DOHH2 (cell line): ENCODE measurements around the gene POLR3A.

Experiments
- H3F3A ChIP-seq: fragments of 200-600 bp; sonication (generic), shearing (Covaris generic); 2 replicates; pipeline ENCODE4 v1.6.0; 2016; ENCODE audit warnings: antibody characterized with exemption, mild to moderate bottlenecking; ENCODE audit not compliant: control insufficient read depth, insufficient read depth
- H3K27ac ChIP-seq: fragments of 200-600 bp; sonication (generic); 2 replicates; pipeline ENCODE4 v1.5.1; 2014; ENCODE audit warnings: low read depth, mild to moderate bottlenecking, low read length, moderate library complexity
- H3K27me3 ChIP-seq: fragments of 200-600 bp; sonication (generic); 2 replicates; pipeline ENCODE4 v1.6.1; 2014; ENCODE audit warnings: mild to moderate bottlenecking, low read length, mixed read lengths; ENCODE audit not compliant: control insufficient read depth
- H3K36me3 ChIP-seq: fragments of 200-600 bp; sonication (generic); 2 replicates; pipeline ENCODE4 v1.6.1; 2014; ENCODE audit warnings: mild to moderate bottlenecking, low read length, moderate library complexity, mixed read lengths; ENCODE audit not compliant: control insufficient read depth
- H3K4me1 ChIP-seq: fragments of 200-600 bp; sonication (generic); 2 replicates; pipeline ENCODE4 v1.6.1; 2014; ENCODE audit warnings: mild to moderate bottlenecking, low read length, mixed read lengths; ENCODE audit not compliant: control insufficient read depth
- H3K4me2 ChIP-seq: fragments of 200-600 bp; sonication (generic); 2 replicates; pipeline ENCODE4 v1.6.0; 2014; ENCODE audit warnings: mild to moderate bottlenecking, low read length, moderate library complexity
- H3K4me3 ChIP-seq: fragments of 200-600 bp; sonication (generic); 2 replicates; pipeline ENCODE4 v1.5.1; 2014; ENCODE audit warnings: mild to moderate bottlenecking, low read length, mixed read lengths
- H3K79me2 ChIP-seq: fragments of 200-600 bp; sonication (generic); 2 replicates; pipeline ENCODE4 v1.6.1; 2014; ENCODE audit warnings: mild to moderate bottlenecking, low read length, mixed read lengths; ENCODE audit not compliant: control insufficient read depth
- H3K9me2 ChIP-seq: fragments of 200-600 bp; sonication (generic); replicated peaks from 2 replicates; pipeline ENCODE4 v1.6.1; 2014; ENCODE audit warnings: mild to moderate bottlenecking, low read length, mixed read lengths; ENCODE audit not compliant: control insufficient read depth
- H3K9me3 ChIP-seq: fragments of 200-600 bp; sonication (generic); 2 replicates; pipeline ENCODE4 v1.6.1; 2014; ENCODE audit warnings: antibody characterized with exemption, low read length, mixed read lengths; ENCODE audit not compliant: control insufficient read depth, insufficient read depth
- H4K20me1 ChIP-seq: fragments of 200-600 bp; sonication (generic); 2 replicates; pipeline ENCODE4 v1.6.0; 2014; ENCODE audit warnings: low read depth, mild to moderate bottlenecking, antibody characterized with exemption, low read length, moderate library complexity; ENCODE audit not compliant: control insufficient read depth, insufficient read depth
- EZH2phosphoT487 ChIP-seq: fragments of 200-600 bp; sonication (generic); IDR thresholded peaks from 2 replicates; pipeline ENCODE4 v1.6.1; 2017; ENCODE audit warnings: borderline replicate concordance, mild to moderate bottlenecking, antibody characterized with exemption, low read length, moderate library complexity, mixed read lengths
- TF ChIP-seq, protein P1 (sequence below): fragments of 200-600 bp; sonication (generic); IDR thresholded peaks from one replicate; pipeline ENCODE4 v1.5.1; 2014; ENCODE audit warnings: antibody characterized with exemption, mild to moderate bottlenecking, low read depth, low read length; ENCODE audit not compliant: poor library complexity, severe bottlenecking

POLR3A gene

GRCh38 chr10:78045237-78045636 lies 15.9 kb upstream of the POLR3A start:
- Histone ChIP-seq H3K4me3 (no peak overlapping the region), H3F3A (peaks cover 48% of the 10 kb centered on the region), H3K27me3 (no peaks in the 10 kb centered on the region), H3K27ac (no peak overlapping the region), H4K20me1 (peaks cover 17% of the 10 kb centered on the region), H3K79me2 (no peaks in the 10 kb centered on the region), H3K36me3 (peaks cover 28% of the 10 kb centered on the region), H3K4me1 (peaks cover 10% of the 10 kb centered on the region), H3K9me3 (no peaks in the 10 kb centered on the region), H3K9me2 (no peaks in the 10 kb centered on the region), H3K4me2 (no peak overlapping the region)
- TF ChIP-seq, protein P1, sequence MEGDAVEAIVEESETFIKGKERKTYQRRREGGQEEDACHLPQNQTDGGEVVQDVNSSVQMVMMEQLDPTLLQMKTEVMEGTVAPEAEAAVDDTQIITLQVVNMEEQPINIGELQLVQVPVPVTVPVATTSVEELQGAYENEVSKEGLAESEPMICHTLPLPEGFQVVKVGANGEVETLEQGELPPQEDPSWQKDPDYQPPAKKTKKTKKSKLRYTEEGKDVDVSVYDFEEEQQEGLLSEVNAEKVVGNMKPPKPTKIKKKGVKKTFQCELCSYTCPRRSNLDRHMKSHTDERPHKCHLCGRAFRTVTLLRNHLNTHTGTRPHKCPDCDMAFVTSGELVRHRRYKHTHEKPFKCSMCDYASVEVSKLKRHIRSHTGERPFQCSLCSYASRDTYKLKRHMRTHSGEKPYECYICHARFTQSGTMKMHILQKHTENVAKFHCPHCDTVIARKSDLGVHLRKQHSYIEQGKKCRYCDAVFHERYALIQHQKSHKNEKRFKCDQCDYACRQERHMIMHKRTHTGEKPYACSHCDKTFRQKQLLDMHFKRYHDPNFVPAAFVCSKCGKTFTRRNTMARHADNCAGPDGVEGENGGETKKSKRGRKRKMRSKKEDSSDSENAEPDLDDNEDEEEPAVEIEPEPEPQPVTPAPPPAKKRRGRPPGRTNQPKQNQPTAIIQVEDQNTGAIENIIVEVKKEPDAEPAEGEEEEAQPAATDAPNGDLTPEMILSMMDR = no peak
- TF ChIP-seq EZH2phosphoT487 = no peak

DNA sequence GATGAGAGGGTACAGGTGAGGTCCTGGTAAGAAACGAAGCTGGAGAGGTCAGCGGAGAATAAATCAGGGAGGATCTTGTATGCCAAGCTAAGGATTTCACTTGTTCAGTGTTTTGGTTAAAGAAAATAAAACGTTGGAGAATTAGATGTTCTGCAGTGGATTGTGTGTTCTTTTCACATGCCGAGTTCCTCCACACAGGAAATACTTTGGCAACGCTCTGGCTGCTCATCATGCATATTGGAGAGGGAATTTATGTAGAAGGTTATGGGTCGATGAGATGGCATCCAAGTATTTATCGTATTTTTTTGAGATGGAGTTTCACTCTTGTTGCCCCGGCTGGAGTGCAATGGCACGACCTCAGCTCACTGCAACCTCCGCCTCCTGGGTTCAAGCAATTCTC lies 15.4 kb upstream of the POLR3A start:
- Histone ChIP-seq H3K79me2 (peaks cover 1% of the 10 kb centered on the region), H3K36me3 (peaks cover 34% of the 10 kb centered on the region), H3K27me3 (no peaks in the 10 kb centered on the region), H3F3A (peaks cover 52% of the 10 kb centered on the region), H3K27ac (no peak overlapping the region), H3K4me3 (no peak overlapping the region), H3K4me2 (no peak overlapping the region), H4K20me1 (peaks cover 18% of the 10 kb centered on the region), H3K4me1 (peaks cover 10% of the 10 kb centered on the region), H3K9me3 (no peaks in the 10 kb centered on the region), H3K9me2 (no peaks in the 10 kb centered on the region)
- TF ChIP-seq EZH2phosphoT487 = no peak
- TF ChIP-seq, protein P1 = no peak

DNA sequence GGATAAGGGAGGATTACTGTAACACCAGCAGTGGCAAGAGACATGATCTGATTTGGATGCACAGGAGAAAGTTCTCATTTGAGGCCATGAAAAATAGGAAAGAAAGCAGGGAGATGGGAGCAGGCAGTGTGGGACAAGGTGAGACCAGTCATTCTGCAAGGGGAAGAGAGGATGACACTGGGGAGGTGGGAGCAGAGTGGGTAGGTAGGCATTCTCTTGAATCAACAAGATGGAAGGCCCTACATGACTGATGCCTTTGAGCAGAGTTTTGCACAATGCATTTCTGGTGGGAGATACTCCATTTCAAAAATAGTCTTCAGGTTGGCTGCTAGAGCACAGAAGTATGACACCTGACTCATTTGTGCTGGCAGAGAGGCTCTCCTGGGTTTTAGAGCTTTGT lies 14.9 kb upstream of the POLR3A start:
- TF ChIP-seq EZH2phosphoT487 = no peak
- TF ChIP-seq, protein P1 = no peak
- H3K27ac ChIP-seq = no peak overlapping the region
- no peak overlapping the region for H3K4me3 ChIP-seq
- peaks cover 6% of the 10 kb centered on the region for H3K79me2 ChIP-seq
- H3K4me1 ChIP-seq = peaks cover 10% of the 10 kb centered on the region
- peaks cover 39% of the 10 kb centered on the region for H3K36me3 ChIP-seq
- peaks cover 57% of the 10 kb centered on the region for H3F3A ChIP-seq
- H3K9me3 ChIP-seq = no peaks in the 10 kb centered on the region
- H4K20me1 ChIP-seq = peaks cover 23% of the 10 kb centered on the region
- H3K27me3 ChIP-seq = no peaks in the 10 kb centered on the region
- no peak overlapping the region for H3K4me2 ChIP-seq
- no peaks in the 10 kb centered on the region for H3K9me2 ChIP-seq

DNA sequence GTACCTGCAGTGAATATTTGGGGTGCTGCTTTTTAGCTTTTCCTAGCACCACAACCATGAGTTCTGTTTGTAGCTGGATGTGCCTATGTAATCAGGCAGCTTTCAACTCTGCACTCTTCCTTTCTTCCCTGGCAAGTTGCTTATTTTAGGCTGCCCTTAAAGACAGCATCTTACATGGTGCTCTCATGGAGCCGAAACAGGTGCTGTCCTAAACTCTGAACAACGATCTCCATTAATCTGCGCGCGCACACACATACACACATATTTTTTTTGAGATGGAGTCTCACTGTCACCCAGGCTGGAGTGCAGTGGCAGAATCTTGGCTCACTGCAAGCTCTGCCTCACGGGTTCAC lies 13.4 kb upstream of the POLR3A start:
- H3K4me3 ChIP-seq = no peak overlapping the region
- H3K4me2 ChIP-seq = no peak overlapping the region
- no peaks in the 10 kb centered on the region for H3K27me3 ChIP-seq
- peaks cover 35% of the 10 kb centered on the region for H4K20me1 ChIP-seq
- no peak overlapping the region for H3K27ac ChIP-seq
- peaks cover 20% of the 10 kb centered on the region for H3K79me2 ChIP-seq
- H3K36me3 ChIP-seq = peaks cover 54% of the 10 kb centered on the region
- H3K9me2 ChIP-seq = no peaks in the 10 kb centered on the region
- no peaks in the 10 kb centered on the region for H3K9me3 ChIP-seq
- H3F3A ChIP-seq = peaks cover 71% of the 10 kb centered on the region
- no peak for TF ChIP-seq EZH2phosphoT487
- TF ChIP-seq, protein P1 = no peak
- H3K4me1 ChIP-seq = peaks cover 17% of the 10 kb centered on the region
